ENCODE data around the gene BPIFA2. TPM values are rescaled to one million over a fixed set of nuclear protein-coding genes. Genes with fewer than 3 reads are reported as not detected.
"Not testable (repeated sequence)": the region's sequence is repeated elsewhere in the genome, so short reads cannot be mapped to it uniquely, and the experiment has no call there.

The BPIFA2 gene
- polyA plus RNA-seq, 1 donor (not counting 4 experiments of a cell fraction or from before 2014, with no cell fraction given) = not detected

- no peak for DNase-seq (ENCODE audit: low read depth, low spot score)
- no peak for FAIRE-seq
- TF ChIP-seq EZH2 (IDR thresholded peaks at IDR 0.05; ENCODE audit: low read length) = no peak
- TF ChIP-seq CTCF (optimal IDR thresholded peaks at IDR 0.05 in 1 of 3, IDR thresholded peaks at IDR 0.05 in 1 of 3, conservative IDR thresholded peaks at IDR 0.05 in 1 of 3; ENCODE audit: extremely low read depth in 1 of 3, insufficient read depth in 2 of 3, low read length in 3 of 3) = no peak
- H3K9me1 ChIP-seq (ENCODE audit: control insufficient read depth, extremely low read depth, insufficient read depth, low read length) = no peaks in the 10 kb centered on the region
- H3K9ac ChIP-seq (ENCODE audit: control insufficient read depth, extremely low read depth, insufficient read depth, low read length) = no peak overlapping the region
- H4K20me1 ChIP-seq (ENCODE audit: control insufficient read depth, extremely low read depth, insufficient read depth, low read length) = no peaks in the 10 kb centered on the region
- H3K27me3 ChIP-seq (ENCODE audit: control insufficient read depth, extremely low read depth, insufficient read depth, low read length) = no peaks in the 10 kb centered on the region
- H3K4me1 ChIP-seq (ENCODE audit: control insufficient read depth, extremely low read depth, insufficient read depth, low read length) = no peaks in the 10 kb centered on the region
- no peak overlapping the region for H3K4me2 ChIP-seq (ENCODE audit: control insufficient read depth, extremely low read depth, insufficient read depth, low read depth, low read length)
- dilution Hi-C loops (cut with MboI; ENCODE audit: extremely low pct_ligation_motif_present, low sequenced_read_pairs) = no loop called here
- no peaks in the 10 kb centered on the region for H3K9me3 ChIP-seq (ENCODE audit: control insufficient read depth, low read depth, low read length)
- no peaks in the 10 kb centered on the region for H3K36me3 ChIP-seq (ENCODE audit: control insufficient read depth in 2 of 2, extremely low read depth in 1 of 2, insufficient read depth in 2 of 2, low read length in 2 of 2)
- no peak overlapping the region for H2AFZ ChIP-seq (ENCODE audit: control insufficient read depth, low read length)
- no peak overlapping the region for H3K4me3 ChIP-seq (ENCODE audit: control insufficient read depth in 2 of 3, extremely low read depth in 1 of 3, insufficient read depth in 2 of 3, low read depth in 1 of 3, low read length in 3 of 3)
- H3K27ac ChIP-seq (ENCODE audit: control insufficient read depth, insufficient read depth, low read length) = no peak overlapping the region
- no peaks in the 10 kb centered on the region for H3K79me2 ChIP-seq (ENCODE audit: control insufficient read depth, insufficient read depth, low read length)
Measured at GRCh38 chr20:33120934-33121333, 47.0 kb upstream of the BPIFA2 start.

- H3K27me3 ChIP-seq (ENCODE audit: control insufficient read depth, extremely low read depth, insufficient read depth, low read length); H3K4me1 ChIP-seq (ENCODE audit: control insufficient read depth, extremely low read depth, insufficient read depth, low read length); H2AFZ ChIP-seq (ENCODE audit: control insufficient read depth, low read length); H3K79me2 ChIP-seq (ENCODE audit: control insufficient read depth, insufficient read depth, low read length); FAIRE-seq; H3K4me2 ChIP-seq (ENCODE audit: control insufficient read depth, extremely low read depth, insufficient read depth, low read depth, low read length); H3K9me1 ChIP-seq (ENCODE audit: control insufficient read depth, extremely low read depth, insufficient read depth, low read length); DNase-seq (ENCODE audit: low read depth, low spot score); H3K36me3 ChIP-seq (ENCODE audit: control insufficient read depth in 2 of 2, extremely low read depth in 1 of 2, insufficient read depth in 2 of 2, low read length in 2 of 2); dilution Hi-C loops (cut with MboI; ENCODE audit: extremely low pct_ligation_motif_present, low sequenced_read_pairs); H3K27ac ChIP-seq (ENCODE audit: control insufficient read depth, insufficient read depth, low read length); H3K9me3 ChIP-seq (ENCODE audit: control insufficient read depth, low read depth, low read length); H3K4me3 ChIP-seq (ENCODE audit: control insufficient read depth in 2 of 3, extremely low read depth in 1 of 3, insufficient read depth in 2 of 3, low read depth in 1 of 3, low read length in 3 of 3); H3K9ac ChIP-seq (ENCODE audit: control insufficient read depth, extremely low read depth, insufficient read depth, low read length); H4K20me1 ChIP-seq (ENCODE audit: control insufficient read depth, extremely low read depth, insufficient read depth, low read length): not testable (repeated sequence)
Measured at GRCh38 chr20:33122297-33122696, 45.7 kb upstream of the BPIFA2 start.

- H3K27ac ChIP-seq (ENCODE audit: control insufficient read depth, insufficient read depth, low read length) = no peak overlapping the region
- dilution Hi-C loops (cut with MboI; ENCODE audit: extremely low pct_ligation_motif_present, low sequenced_read_pairs) = no loop called here
- H4K20me1 ChIP-seq (ENCODE audit: control insufficient read depth, extremely low read depth, insufficient read depth, low read length) = no peaks in the 10 kb centered on the region
- no peak for TF ChIP-seq CTCF (optimal IDR thresholded peaks at IDR 0.05 in 1 of 3, IDR thresholded peaks at IDR 0.05 in 1 of 3, conservative IDR thresholded peaks at IDR 0.05 in 1 of 3; ENCODE audit: extremely low read depth in 1 of 3, insufficient read depth in 2 of 3, low read length in 3 of 3)
- no peak for TF ChIP-seq EZH2 (IDR thresholded peaks at IDR 0.05; ENCODE audit: low read length)
- no peak overlapping the region for H3K4me3 ChIP-seq (ENCODE audit: control insufficient read depth in 2 of 3, extremely low read depth in 1 of 3, insufficient read depth in 2 of 3, low read depth in 1 of 3, low read length in 3 of 3)
- H3K27me3 ChIP-seq (ENCODE audit: control insufficient read depth, extremely low read depth, insufficient read depth, low read length) = no peaks in the 10 kb centered on the region
- no peaks in the 10 kb centered on the region for H3K36me3 ChIP-seq (ENCODE audit: control insufficient read depth in 2 of 2, extremely low read depth in 1 of 2, insufficient read depth in 2 of 2, low read length in 2 of 2)
- no peaks in the 10 kb centered on the region for H3K79me2 ChIP-seq (ENCODE audit: control insufficient read depth, insufficient read depth, low read length)
- H3K9me3 ChIP-seq (ENCODE audit: control insufficient read depth, low read depth, low read length) = no peaks in the 10 kb centered on the region
- H3K4me1 ChIP-seq (ENCODE audit: control insufficient read depth, extremely low read depth, insufficient read depth, low read length) = no peaks in the 10 kb centered on the region
- H3K4me2 ChIP-seq (ENCODE audit: control insufficient read depth, extremely low read depth, insufficient read depth, low read depth, low read length) = no peak overlapping the region
- H2AFZ ChIP-seq (ENCODE audit: control insufficient read depth, low read length) = no peak overlapping the region
- FAIRE-seq = no peak
- no peaks in the 10 kb centered on the region for H3K9me1 ChIP-seq (ENCODE audit: control insufficient read depth, extremely low read depth, insufficient read depth, low read length)
- H3K9ac ChIP-seq (ENCODE audit: control insufficient read depth, extremely low read depth, insufficient read depth, low read length) = no peak overlapping the region
- DNase-seq (ENCODE audit: low read depth, low spot score) = no peak
Measured at GRCh38 chr20:33124261-33124660, 43.7 kb upstream of the BPIFA2 start.
